Fibroblast of lung (primary cell): ENCODE measurements around the gene KIRREL3. TPM values are rescaled to one million over a fixed set of nuclear protein-coding genes. Genes with fewer than 3 reads are reported as not detected.

Experiments
- DNase-seq, 2 donors: peaks; one replicate each; pipeline versions ENCODE4 v3.0.0 to v3.0.0-alpha.2; 2010; ENCODE audit warnings: low read depth in 2 of 2
- H2AFZ ChIP-seq: 2 replicates; pipeline ENCODE4 v1.5.1; 2012; ENCODE audit warnings: low read length, control low read depth, inconsistent platforms
- H3K27ac ChIP-seq: 2 replicates; pipeline ENCODE4 v1.5.1; 2011; ENCODE audit warnings: low read length, control low read depth; ENCODE audit not compliant: insufficient read depth
- H3K27me3 ChIP-seq: 2 replicates; pipeline ENCODE4 v1.5.1; 2011; ENCODE audit warnings: mild to moderate bottlenecking, low read length; ENCODE audit not compliant: control insufficient read depth, insufficient read depth
- H3K36me3 ChIP-seq: 2 replicates; pipeline ENCODE4 v1.5.1; 2011; ENCODE audit warnings: low read length; ENCODE audit not compliant: control insufficient read depth, insufficient read depth
- H3K4me1 ChIP-seq: 2 replicates; pipeline ENCODE4 v1.5.1; 2011; ENCODE audit warnings: low read length; ENCODE audit not compliant: control insufficient read depth, insufficient read depth; ENCODE audit errors: extremely low read depth
- H3K4me2 ChIP-seq: 2 replicates; pipeline ENCODE4 v1.5.1; 2011; ENCODE audit warnings: low read length, control low read depth; ENCODE audit not compliant: insufficient read depth; ENCODE audit errors: extremely low read depth
- H3K4me3 ChIP-seq, 4 experiments: fragments of 200-600 bp in 1 of 4; sonication (generic) in 1 of 4; replicated peaks in 1 of 4; 2 replicates each; pipeline ENCODE4 v1.5.1; 2011 to 2016; ENCODE audit warnings: low read length in 4 of 4, low read depth in 3 of 4, mild to moderate bottlenecking in 3 of 4, control low read depth in 2 of 4, inconsistent platforms in 1 of 4, mixed read lengths in 1 of 4; ENCODE audit not compliant: insufficient read depth in 1 of 4; ENCODE audit errors: control extremely low read depth in 1 of 4
- H3K79me2 ChIP-seq: 2 replicates; pipeline ENCODE4 v1.5.1; 2012; ENCODE audit warnings: mild to moderate bottlenecking, low read length, inconsistent platforms; ENCODE audit not compliant: control insufficient read depth, insufficient read depth
- H3K9ac ChIP-seq: 2 replicates; pipeline ENCODE4 v1.5.1; 2011; ENCODE audit warnings: mild to moderate bottlenecking, low read length, control low read depth; ENCODE audit not compliant: insufficient read depth
- H3K9me3 ChIP-seq: 2 replicates; pipeline ENCODE4 v1.5.1; 2012; ENCODE audit warnings: low read depth, low read length; ENCODE audit not compliant: control insufficient read depth, insufficient read depth
- H4K20me1 ChIP-seq: 2 replicates; pipeline ENCODE4 v1.5.1; 2011; ENCODE audit warnings: low read length; ENCODE audit not compliant: control insufficient read depth, insufficient read depth; ENCODE audit errors: extremely low read depth
- EZH2 ChIP-seq: IDR thresholded peaks from 2 replicates; pipeline ENCODE4 v1.5.1; 2012; ENCODE audit warnings: low read length, control low read depth, mild to moderate bottlenecking; ENCODE audit errors: missing control alignments
- polyA plus RNA-seq, 2 donors: library from polyadenylated mRNA; depleted of rRNA in 1 of 2; stranded (reverse) in 1 of 2; unstranded in 1 of 2; fragments of >200 nt; gene quantifications; 2 replicates each; pipeline ENCODE4 v1.2.1, GENCODE V29; 2011 to 2012; ENCODE audit warnings: missing spikeins in 1 of 2
- total RNA-seq: library from RNA; depleted of rRNA; stranded (reverse); fragments of >200 nt; gene quantifications from 2 replicates; pipeline ENCODE4 v1.2.1, GENCODE V29; 2014
- TF ChIP-seq, protein P1 (sequence below), 2 donors: IDR thresholded peaks in 1 of 2; conservative IDR thresholded peaks in 1 of 2; 1 replicate in 1 of 2; 2 replicates in 1 of 2; pipeline ENCODE4 v1.5.1; 2011 to 2012; ENCODE audit warnings: low read length in 2 of 2, control low read depth in 1 of 2, inconsistent platforms in 1 of 2, low read depth in 1 of 2, mild to moderate bottlenecking in 1 of 2

KIRREL3 gene
- total and polyA plus RNA-seq, 2 donors (not counting 1 experiment from before 2014, with no cell fraction given) = 2.8 to 6.1 TPM

DNA sequence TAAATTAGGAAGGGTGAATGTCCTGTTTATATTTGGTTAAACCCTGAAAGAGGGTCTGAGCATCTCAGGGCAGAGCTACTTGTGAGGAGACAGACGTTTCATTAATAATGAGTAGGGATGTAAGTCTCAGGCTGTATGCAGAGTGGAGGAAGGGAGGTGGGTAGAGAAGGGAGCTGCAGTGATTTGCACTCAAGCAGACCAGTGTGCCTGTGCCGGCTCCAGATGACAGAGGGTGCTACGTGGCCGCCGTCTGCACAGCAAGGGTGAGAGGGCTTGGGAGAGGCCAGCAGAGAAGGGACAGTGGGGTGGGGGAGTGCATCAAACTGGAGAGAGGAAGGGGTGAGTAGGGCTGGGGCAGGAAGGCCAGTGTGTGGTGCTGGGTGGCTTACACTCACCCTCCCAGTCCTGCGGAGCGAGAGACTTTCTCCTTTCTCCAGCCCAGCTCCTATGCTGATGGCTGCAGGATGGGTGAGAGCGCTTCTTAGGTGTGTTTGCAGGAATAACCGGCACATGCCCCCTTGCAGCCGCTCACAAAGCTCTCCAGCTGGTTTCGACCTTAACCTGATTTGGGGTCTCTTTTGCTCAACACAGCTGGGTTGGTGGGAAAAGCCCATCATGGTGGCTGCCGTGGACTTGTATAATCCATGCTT lies 514.5 kb downstream of the KIRREL3 start:
- Histone ChIP-seq H3K27ac (no peak overlapping the region), H4K20me1 (no peaks in the 10 kb centered on the region), H3K79me2 (no peaks in the 10 kb centered on the region), H3K27me3 (no peaks in the 10 kb centered on the region), H3K4me1 (no peaks in the 10 kb centered on the region), H3K9me3 (no peaks in the 10 kb centered on the region), H2AFZ (no peak overlapping the region), H3K4me3 (no peak overlapping the region), H3K9ac (no peak overlapping the region), H3K36me3 (no peaks in the 10 kb centered on the region), H3K4me2 (no peak overlapping the region)
- no peak for TF ChIP-seq EZH2
- no peak for DNase-seq

DNA sequence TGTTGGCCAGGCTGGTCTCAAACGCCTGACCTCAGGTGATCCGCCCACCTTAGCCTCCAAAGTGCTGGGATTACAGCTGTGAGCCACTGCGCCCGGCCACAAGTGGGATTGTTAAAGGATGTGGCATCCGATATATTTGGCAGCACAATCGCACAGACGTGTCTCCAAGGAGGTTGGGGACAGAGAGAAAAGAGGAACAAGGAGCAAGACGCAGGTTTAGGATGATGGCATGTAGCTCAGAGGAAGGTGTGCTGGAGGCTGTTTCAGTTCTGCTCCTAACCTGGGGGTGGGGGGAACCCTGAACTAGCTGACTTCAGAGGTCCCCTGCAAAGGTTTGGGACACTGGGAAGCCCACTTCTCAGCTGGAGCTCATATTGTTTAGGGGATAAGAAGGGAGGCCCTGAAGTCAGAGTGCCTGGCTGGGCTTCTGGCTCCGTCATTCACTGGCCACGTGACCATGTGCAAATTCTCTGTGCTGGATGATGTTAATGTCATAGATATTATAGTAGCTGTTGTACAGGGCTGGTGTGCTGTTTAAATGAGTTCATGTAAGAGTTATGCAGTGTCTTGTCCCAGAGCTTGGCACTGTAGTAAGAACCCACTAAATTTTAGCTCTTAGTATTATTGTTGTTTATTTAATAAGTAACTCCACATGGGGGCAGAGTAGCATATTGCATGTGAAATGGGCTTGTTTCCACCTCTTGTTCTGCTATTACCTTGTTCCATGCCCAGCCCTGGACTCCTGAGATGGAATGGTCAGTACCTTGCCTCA lies 515.4 kb downstream of the KIRREL3 start:
- Histone ChIP-seq H3K79me2 (no peaks in the 10 kb centered on the region), H3K4me1 (no peaks in the 10 kb centered on the region), H2AFZ (no peak overlapping the region), H4K20me1 (no peaks in the 10 kb centered on the region), H3K4me2 (no peak overlapping the region), H3K27me3 (no peaks in the 10 kb centered on the region), H3K36me3 (no peaks in the 10 kb centered on the region), H3K9me3 (no peaks in the 10 kb centered on the region), H3K9ac (no peak overlapping the region), H3K27ac (no peak overlapping the region), H3K4me3 (no peak overlapping the region)
- DNase-seq = peak; percentile 33 to 40
- TF ChIP-seq, protein P1, sequence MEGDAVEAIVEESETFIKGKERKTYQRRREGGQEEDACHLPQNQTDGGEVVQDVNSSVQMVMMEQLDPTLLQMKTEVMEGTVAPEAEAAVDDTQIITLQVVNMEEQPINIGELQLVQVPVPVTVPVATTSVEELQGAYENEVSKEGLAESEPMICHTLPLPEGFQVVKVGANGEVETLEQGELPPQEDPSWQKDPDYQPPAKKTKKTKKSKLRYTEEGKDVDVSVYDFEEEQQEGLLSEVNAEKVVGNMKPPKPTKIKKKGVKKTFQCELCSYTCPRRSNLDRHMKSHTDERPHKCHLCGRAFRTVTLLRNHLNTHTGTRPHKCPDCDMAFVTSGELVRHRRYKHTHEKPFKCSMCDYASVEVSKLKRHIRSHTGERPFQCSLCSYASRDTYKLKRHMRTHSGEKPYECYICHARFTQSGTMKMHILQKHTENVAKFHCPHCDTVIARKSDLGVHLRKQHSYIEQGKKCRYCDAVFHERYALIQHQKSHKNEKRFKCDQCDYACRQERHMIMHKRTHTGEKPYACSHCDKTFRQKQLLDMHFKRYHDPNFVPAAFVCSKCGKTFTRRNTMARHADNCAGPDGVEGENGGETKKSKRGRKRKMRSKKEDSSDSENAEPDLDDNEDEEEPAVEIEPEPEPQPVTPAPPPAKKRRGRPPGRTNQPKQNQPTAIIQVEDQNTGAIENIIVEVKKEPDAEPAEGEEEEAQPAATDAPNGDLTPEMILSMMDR (conservative IDR thresholded peaks at IDR 0.05 in 1 of 2, IDR thresholded peaks at IDR 0.05 in 1 of 2; ENCODE audit: low read depth in 1 of 2, low read length in 2 of 2) = peak; percentile 0 to 21
- TF ChIP-seq EZH2 = no peak

DNA sequence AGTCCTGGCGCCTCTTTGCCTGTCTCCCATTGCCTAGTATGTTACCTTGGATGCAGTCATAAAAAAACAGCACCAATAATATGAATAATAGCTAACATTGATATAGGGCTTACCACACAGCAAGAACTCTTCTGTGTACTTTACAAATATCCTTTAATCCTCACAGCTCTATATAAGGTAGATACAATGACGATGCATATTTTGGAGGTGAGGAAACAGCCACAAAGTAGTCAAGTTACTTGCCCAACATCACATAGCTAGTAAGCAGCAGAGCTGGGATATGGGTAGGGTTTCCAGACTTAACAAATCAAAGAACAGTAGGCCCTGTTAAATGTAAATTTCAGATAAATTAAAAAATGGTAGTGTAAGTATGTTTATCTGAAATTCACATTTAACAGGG lies 516.3 kb downstream of the KIRREL3 start:
- H3K4me1 ChIP-seq = no peaks in the 10 kb centered on the region
- no peaks in the 10 kb centered on the region for H3K9me3 ChIP-seq
- H3K36me3 ChIP-seq = no peaks in the 10 kb centered on the region
- no peak for TF ChIP-seq EZH2
- TF ChIP-seq, protein P1 (conservative IDR thresholded peaks at IDR 0.05 in 1 of 2, IDR thresholded peaks at IDR 0.05 in 1 of 2; ENCODE audit: low read depth in 1 of 2, low read length in 2 of 2) = no peak
- no peaks in the 10 kb centered on the region for H3K27me3 ChIP-seq
- no peak overlapping the region for H2AFZ ChIP-seq
- DNase-seq = peak; percentile 39 to 87
- no peaks in the 10 kb centered on the region for H3K79me2 ChIP-seq
- no peak overlapping the region for H3K27ac ChIP-seq
- no peak overlapping the region for H3K9ac ChIP-seq
- H3K4me3 ChIP-seq = no peak overlapping the region
- no peaks in the 10 kb centered on the region for H4K20me1 ChIP-seq
- no peak overlapping the region for H3K4me2 ChIP-seq
